Measurements from ENCODE around the gene ANK2. TPM values are rescaled to one million over a fixed set of nuclear protein-coding genes. Genes with fewer than 3 reads are reported as not detected.

The ANK2 gene
- total and polyA plus RNA-seq, 2 of the 13 experiments (the other 11 are each of a cell fraction or from before 2014, with no cell fraction given) = 2.7 to 15.1 TPM

DNA sequence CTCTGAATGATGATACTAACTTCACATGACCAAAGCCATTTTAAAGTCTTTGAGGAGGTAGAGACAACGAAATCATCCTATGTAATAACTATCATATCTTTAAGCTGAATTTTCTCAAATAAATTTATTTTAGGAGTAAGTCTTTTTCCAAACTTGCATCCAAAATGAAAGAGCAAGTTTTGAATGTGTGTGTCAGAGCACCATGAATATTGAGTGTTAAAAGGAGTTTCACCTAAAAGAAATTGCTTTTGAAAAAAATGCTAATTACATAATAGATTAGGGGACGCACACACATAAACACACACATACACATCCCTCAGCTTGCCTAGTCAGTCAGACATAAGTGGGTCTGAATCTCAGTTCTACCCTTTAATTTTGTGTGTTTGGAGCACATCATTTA is 1.9 kb downstream of the ANK2 start (continued):
- TF ChIP-seq, protein P1, sequence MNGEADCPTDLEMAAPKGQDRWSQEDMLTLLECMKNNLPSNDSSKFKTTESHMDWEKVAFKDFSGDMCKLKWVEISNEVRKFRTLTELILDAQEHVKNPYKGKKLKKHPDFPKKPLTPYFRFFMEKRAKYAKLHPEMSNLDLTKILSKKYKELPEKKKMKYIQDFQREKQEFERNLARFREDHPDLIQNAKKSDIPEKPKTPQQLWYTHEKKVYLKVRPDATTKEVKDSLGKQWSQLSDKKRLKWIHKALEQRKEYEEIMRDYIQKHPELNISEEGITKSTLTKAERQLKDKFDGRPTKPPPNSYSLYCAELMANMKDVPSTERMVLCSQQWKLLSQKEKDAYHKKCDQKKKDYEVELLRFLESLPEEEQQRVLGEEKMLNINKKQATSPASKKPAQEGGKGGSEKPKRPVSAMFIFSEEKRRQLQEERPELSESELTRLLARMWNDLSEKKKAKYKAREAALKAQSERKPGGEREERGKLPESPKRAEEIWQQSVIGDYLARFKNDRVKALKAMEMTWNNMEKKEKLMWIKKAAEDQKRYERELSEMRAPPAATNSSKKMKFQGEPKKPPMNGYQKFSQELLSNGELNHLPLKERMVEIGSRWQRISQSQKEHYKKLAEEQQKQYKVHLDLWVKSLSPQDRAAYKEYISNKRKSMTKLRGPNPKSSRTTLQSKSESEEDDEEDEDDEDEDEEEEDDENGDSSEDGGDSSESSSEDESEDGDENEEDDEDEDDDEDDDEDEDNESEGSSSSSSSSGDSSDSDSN (CRISPR knock-in tag; IDR thresholded peaks at IDR 0.05) = no peak
- no peak for TF ChIP-seq ZNF550 (CRISPR knock-in tag; IDR thresholded peaks at IDR 0.05; ENCODE audit: borderline replicate concordance)
- no peak for TF ChIP-seq ZFAT (CRISPR knock-in tag; conservative IDR thresholded peaks at IDR 0.05)
- TF ChIP-seq HDAC6 (IDR thresholded peaks at IDR 0.05; ENCODE audit: low read depth, low read length) = no peak
- TF ChIP-seq BHLHE40 (IDR thresholded peaks at IDR 0.05; ENCODE audit: low read length) = no peak
- no peak for TF ChIP-seq TCF7 (IDR thresholded peaks at IDR 0.05; ENCODE audit: low read depth)
- no peak for TF ChIP-seq NPAS2 (CRISPR knock-in tag; IDR thresholded peaks at IDR 0.05; ENCODE audit: borderline replicate concordance)

DNA sequence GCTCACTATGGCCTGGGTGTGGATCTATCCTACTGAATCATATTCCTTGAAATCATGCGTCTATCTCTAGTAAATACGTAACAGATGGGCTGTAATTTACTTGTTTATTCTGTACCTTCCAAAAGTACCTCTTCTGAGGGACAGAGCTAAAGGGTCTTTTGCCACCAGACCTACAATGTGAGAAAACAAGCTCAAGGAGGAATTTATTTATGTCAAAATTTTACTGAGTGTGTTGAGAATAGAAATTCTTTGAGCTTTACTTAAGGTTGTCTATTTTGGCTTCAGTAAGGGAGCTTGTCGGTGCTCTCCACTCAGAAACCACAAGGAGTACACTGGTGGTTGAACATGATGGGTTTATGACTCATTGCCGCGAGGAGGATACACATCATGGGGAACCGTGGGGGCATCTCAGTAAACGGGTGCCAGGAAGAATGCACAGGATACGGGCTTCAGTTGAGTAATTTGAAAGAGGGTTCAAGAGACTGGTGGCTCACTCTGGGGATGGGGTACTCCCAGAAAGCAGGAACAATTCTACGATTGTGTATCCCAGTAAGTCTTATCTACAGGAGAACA is 3.0 kb downstream of the ANK2 start:
- H3K36me3 ChIP-seq (replicated peaks in 1 of 2; ENCODE audit: control insufficient read depth in 1 of 2, insufficient read depth in 2 of 2, low read length in 2 of 2) = no peaks in the 10 kb centered on the region
- CTCF ChIA-PET (ENCODE audit: low intra/inter-chr PET ratio, low total read pairs) = no interaction called here
- 31% methylated on average over 9 of the region's 9 CpGs for WGBS (ENCODE audit: low lambda C conversion rate)
- intact Hi-C loops (cut with micrococcal nuclease; ENCODE audit: unreplicated experiment) (no loop called here), in situ Hi-C loops (cut with HindIII; ENCODE audit: extremely low pct_ligation_motif_present, low pct_unique_long_range_greater_than_20kb) (no loop called here)
- BruUV-seq (replicated peaks) = no TSS peak
- peaks cover 0 to 3% of the 10 kb centered on the region in 2 experiments; a peak in 2 of 5 replicates for H3K27me3 ChIP-seq (ENCODE audit: control insufficient read depth in 1 of 2, insufficient read depth in 2 of 2, low read length in 2 of 2)
- POLR2A ChIA-PET = no interaction called here
- no peak overlapping the region for H3K9ac ChIP-seq (ENCODE audit: insufficient read depth, low read depth, low read length)
- H2AFZ ChIP-seq (ENCODE audit: low read length) = no peak overlapping the region
- no peak overlapping the region for H3K4me3 ChIP-seq (replicated peaks in 1 of 3; ENCODE audit: insufficient read depth in 1 of 3, low read depth in 2 of 3, low read length in 3 of 3)
- H3K27ac ChIP-seq (ENCODE audit: extremely low read length, insufficient read depth, low read length) = no peak overlapping the region
- H3K9me3 ChIP-seq (ENCODE audit: low read length) = no peaks in the 10 kb centered on the region
- DNase-seq (ENCODE audit: low spot score) = no peak
- no peak for ATAC-seq
- no peak for FAIRE-seq
- H3K79me2 ChIP-seq (ENCODE audit: insufficient read depth, low read length) = no peaks in the 10 kb centered on the region
- no peaks in the 10 kb centered on the region for H3K4me1 ChIP-seq (ENCODE audit: insufficient read depth, low read length)
- H4K20me1 ChIP-seq (ENCODE audit: insufficient read depth, low read length) = no peaks in the 10 kb centered on the region
- H3K4me2 ChIP-seq (ENCODE audit: low read depth, low read length) = no peak overlapping the region
- no peak for TF ChIP-seq RBFOX2 (IDR thresholded peaks at IDR 0.05; ENCODE audit: low read depth, low read length)
- TF ChIP-seq PTBP1 (IDR thresholded peaks at IDR 0.05; ENCODE audit: low read depth, low read length, poor library complexity, severe bottlenecking) = no peak
- TF ChIP-seq, protein P2, sequence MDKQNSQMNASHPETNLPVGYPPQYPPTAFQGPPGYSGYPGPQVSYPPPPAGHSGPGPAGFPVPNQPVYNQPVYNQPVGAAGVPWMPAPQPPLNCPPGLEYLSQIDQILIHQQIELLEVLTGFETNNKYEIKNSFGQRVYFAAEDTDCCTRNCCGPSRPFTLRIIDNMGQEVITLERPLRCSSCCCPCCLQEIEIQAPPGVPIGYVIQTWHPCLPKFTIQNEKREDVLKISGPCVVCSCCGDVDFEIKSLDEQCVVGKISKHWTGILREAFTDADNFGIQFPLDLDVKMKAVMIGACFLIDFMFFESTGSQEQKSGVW (CRISPR knock-in tag; IDR thresholded peaks at IDR 0.05; ENCODE audit: borderline replicate concordance) = no peak
- no peak for TF ChIP-seq WIZ (CRISPR knock-in tag; IDR thresholded peaks at IDR 0.05)
- TF ChIP-seq, protein P3, sequence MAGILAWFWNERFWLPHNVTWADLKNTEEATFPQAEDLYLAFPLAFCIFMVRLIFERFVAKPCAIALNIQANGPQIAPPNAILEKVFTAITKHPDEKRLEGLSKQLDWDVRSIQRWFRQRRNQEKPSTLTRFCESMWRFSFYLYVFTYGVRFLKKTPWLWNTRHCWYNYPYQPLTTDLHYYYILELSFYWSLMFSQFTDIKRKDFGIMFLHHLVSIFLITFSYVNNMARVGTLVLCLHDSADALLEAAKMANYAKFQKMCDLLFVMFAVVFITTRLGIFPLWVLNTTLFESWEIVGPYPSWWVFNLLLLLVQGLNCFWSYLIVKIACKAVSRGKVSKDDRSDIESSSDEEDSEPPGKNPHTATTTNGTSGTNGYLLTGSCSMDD (CRISPR knock-in tag; IDR thresholded peaks at IDR 0.05) = no peak
- no peak for TF ChIP-seq MLLT10 (CRISPR knock-in tag; IDR thresholded peaks at IDR 0.05)
- no peak for TF ChIP-seq GATA4 (IDR thresholded peaks at IDR 0.05; ENCODE audit: borderline replicate concordance, low read depth)
- TF ChIP-seq, protein P4, sequence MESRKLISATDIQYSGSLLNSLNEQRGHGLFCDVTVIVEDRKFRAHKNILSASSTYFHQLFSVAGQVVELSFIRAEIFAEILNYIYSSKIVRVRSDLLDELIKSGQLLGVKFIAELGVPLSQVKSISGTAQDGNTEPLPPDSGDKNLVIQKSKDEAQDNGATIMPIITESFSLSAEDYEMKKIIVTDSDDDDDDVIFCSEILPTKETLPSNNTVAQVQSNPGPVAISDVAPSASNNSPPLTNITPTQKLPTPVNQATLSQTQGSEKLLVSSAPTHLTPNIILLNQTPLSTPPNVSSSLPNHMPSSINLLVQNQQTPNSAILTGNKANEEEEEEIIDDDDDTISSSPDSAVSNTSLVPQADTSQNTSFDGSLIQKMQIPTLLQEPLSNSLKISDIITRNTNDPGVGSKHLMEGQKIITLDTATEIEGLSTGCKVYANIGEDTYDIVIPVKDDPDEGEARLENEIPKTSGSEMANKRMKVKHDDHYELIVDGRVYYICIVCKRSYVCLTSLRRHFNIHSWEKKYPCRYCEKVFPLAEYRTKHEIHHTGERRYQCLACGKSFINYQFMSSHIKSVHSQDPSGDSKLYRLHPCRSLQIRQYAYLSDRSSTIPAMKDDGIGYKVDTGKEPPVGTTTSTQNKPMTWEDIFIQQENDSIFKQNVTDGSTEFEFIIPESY (CRISPR knock-in tag; IDR thresholded peaks at IDR 0.05) = no peak
- TF ChIP-seq, protein P5, sequence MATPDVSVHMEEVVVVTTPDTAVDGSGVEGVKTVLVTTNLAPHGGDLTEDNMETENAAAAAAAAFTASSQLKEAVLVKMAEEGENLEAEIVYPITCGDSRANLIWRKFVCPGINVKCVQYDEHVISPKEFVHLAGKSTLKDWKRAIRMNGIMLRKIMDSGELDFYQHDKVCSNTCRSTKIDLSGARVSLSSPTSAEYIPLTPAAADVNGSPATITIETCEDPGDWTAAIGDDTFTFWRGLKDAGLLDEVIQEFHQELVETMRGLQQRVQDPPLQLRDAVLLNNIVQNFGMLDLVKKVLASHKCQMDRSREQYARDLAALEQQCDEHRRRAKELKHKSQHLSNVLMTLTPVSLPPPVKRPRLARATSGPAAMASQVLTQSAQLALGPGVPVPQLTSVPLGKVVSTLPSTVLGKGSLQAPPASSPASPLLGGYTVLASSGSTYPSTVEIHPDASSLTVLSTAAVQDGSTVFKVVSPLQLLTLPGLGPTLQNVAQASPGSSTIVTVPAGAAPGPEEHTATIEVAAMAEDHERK (CRISPR knock-in tag; IDR thresholded peaks at IDR 0.05; ENCODE audit: low read depth) = no peak
